B cell (primary cell): ENCODE data around the gene TSPAN18. TPM values are rescaled to one million over a fixed set of nuclear protein-coding genes. Genes with fewer than 3 reads are reported as not detected.

ENCODE experiments used
- ATAC-seq: fragments of 200-7000 bp; cut with Tn5 transposase; one replicate; pipeline ENCODE4 v1.10.0; 2021; ENCODE audit warnings: low read depth, mild to moderate bottlenecking, moderate number of reproducible peaks, moderate library complexity
- CTCF ChIA-PET: fragments of 350-600 bp; sonication (Branson Sonifier 250); formaldehyde crosslinking; loops from one replicate; lab custom pipeline; 2021; ENCODE audit warnings: antibody characterized with exemption, inconsistent platforms; lab: Charles Lee
- POLR2A ChIA-PET: fragments of 350-600 bp; sonication (Branson Sonifier 250); formaldehyde crosslinking; loops from one replicate; lab custom pipeline; 2021; ENCODE audit warnings: antibody characterized with exemption; lab: Charles Lee
- DNase-seq: peaks from one replicate; pipeline ENCODE4 v3.0.0; 2013
- H2AFZ ChIP-seq: 2 replicates; pipeline ENCODE4 v1.6.1; 2012; ENCODE audit warnings: mild to moderate bottlenecking, low read depth, low read length; ENCODE audit not compliant: insufficient read depth, poor library complexity, severe bottlenecking
- H3K27ac ChIP-seq, 2 donors: 1 replicate in 1 of 2; 2 replicates in 1 of 2; pipeline ENCODE4 v1.5.1; 2012 to 2013; ENCODE audit warnings: low read length in 2 of 2, mild to moderate bottlenecking in 2 of 2, moderate library complexity in 1 of 2
- H3K27me3 ChIP-seq, 4 experiments: fragments of 200-600 bp in 1 of 4; sonication (generic) in 1 of 4; replicated peaks in 1 of 4; 1 replicate in 2 of 4; 2 replicates in 2 of 4; pipeline versions ENCODE4 v1.6.1 to v1.7.0; 2013 to 2016; ENCODE audit warnings: low read length in 3 of 4, mild to moderate bottlenecking in 2 of 4, mixed read lengths in 1 of 4, moderate library complexity in 1 of 4; ENCODE audit not compliant: insufficient read depth in 4 of 4, control insufficient read depth in 3 of 4; ENCODE audit errors: control extremely low read depth in 1 of 4
- H3K36me3 ChIP-seq, 2 experiments: replicated peaks in 1 of 2; 1 replicate in 1 of 2; 2 replicates in 1 of 2; pipeline versions ENCODE4 v1.6.1 to v1.7.1; 2013; ENCODE audit warnings: low read length in 1 of 2; ENCODE audit not compliant: insufficient read depth in 2 of 2, control insufficient read depth in 1 of 2; ENCODE audit errors: control extremely low read depth in 1 of 2, extremely low read depth in 1 of 2
- H3K4me1 ChIP-seq, 2 donors: fragments of 200-600 bp in 1 of 2; sonication (generic) in 1 of 2; 1 replicate in 1 of 2; 2 replicates in 1 of 2; pipeline versions ENCODE4 v1.5.1 to v1.6.1; 2013 to 2017; ENCODE audit warnings: low read length in 2 of 2; ENCODE audit not compliant: control insufficient read depth in 2 of 2, insufficient read depth in 2 of 2
- H3K4me2 ChIP-seq: replicated peaks from 2 replicates; pipeline ENCODE3; 2012; ENCODE audit warnings: mild to moderate bottlenecking, low read depth, low read length; ENCODE audit not compliant: poor library complexity, severe bottlenecking
- H3K4me3 ChIP-seq, 5 experiments: fragments of 200-600 bp in 1 of 5; sonication (generic) in 1 of 5; 1 replicate in 3 of 5; 2 replicates in 2 of 5; pipeline versions ENCODE4 v1.5.1 to v1.7.0; 2011 to 2016; ENCODE audit warnings: low read length in 4 of 5, mild to moderate bottlenecking in 4 of 5, low read depth in 2 of 5, control low read depth in 1 of 5, moderate library complexity in 1 of 5; ENCODE audit not compliant: insufficient read depth in 1 of 5; ENCODE audit errors: control extremely low read depth in 1 of 5, extremely low read depth in 1 of 5
- H3K79me2 ChIP-seq: fragments of 200-600 bp; sonication (generic); one replicate; pipeline ENCODE4 v1.6.0; 2016; ENCODE audit warnings: low read length; ENCODE audit not compliant: control insufficient read depth, insufficient read depth
- H3K9ac ChIP-seq: fragments of 200-600 bp; sonication (generic); 2 replicates; pipeline ENCODE4 v1.6.1; 2017; ENCODE audit warnings: mild to moderate bottlenecking, low read length, moderate library complexity
- H3K9me3 ChIP-seq, 3 donors: one replicate each; pipeline versions ENCODE4 v1.6.1 to v1.7.1; 2013; ENCODE audit warnings: low read length in 2 of 3; ENCODE audit not compliant: control insufficient read depth in 2 of 3, insufficient read depth in 1 of 3; ENCODE audit errors: control extremely low read depth in 1 of 3
- H4K20me1 ChIP-seq: 2 replicates; pipeline ENCODE4 v1.6.0; 2012; ENCODE audit warnings: mild to moderate bottlenecking, low read length; ENCODE audit not compliant: insufficient read depth, control insufficient read depth, poor library complexity, severe bottlenecking
- H3K27ac Mint-ChIP-seq: one replicate; pipeline ENCODE4 v1.8.0; 2021; ENCODE audit warnings: mixed read lengths
- H3K27me3 Mint-ChIP-seq: one replicate; pipeline ENCODE4 v1.8.0; 2021; ENCODE audit warnings: mixed read lengths
- H3K4me1 Mint-ChIP-seq: one replicate; pipeline ENCODE4 v1.8.0; 2021; ENCODE audit warnings: mixed read lengths
- H3K4me3 Mint-ChIP-seq: one replicate; pipeline ENCODE4 v1.8.0; 2021; ENCODE audit warnings: mixed read lengths
- H3K9me3 Mint-ChIP-seq: one replicate; pipeline ENCODE4 v1.8.0; 2022; ENCODE audit warnings: mixed read lengths; ENCODE audit not compliant: insufficient read depth
- EZH2 ChIP-seq: IDR thresholded peaks from 2 replicates; pipeline ENCODE4 v1.6.1; 2012; ENCODE audit warnings: borderline replicate concordance, low read depth, mild to moderate bottlenecking, moderate library complexity, low read length; ENCODE audit not compliant: insufficient read depth, poor library complexity, severe bottlenecking
- WGBS: methylation state at CpG from one replicate; pipeline ENCODE4 v1.1.5; 2013; ENCODE audit warnings: missing lambda C conversion rate; ENCODE audit not compliant: insufficient coverage; 5-methylcytosine and 5-hydroxymethylcytosine counted together
- intact Hi-C: fragments of 100-400 bp; cut with micrococcal nuclease; formaldehyde crosslinking; loops from one replicate; pipeline ENCODE4 v1.10.0; 2022
- polyA plus RNA-seq: library from polyadenylated mRNA; depleted of rRNA; stranded (reverse); fragments of >200 nt; gene quantifications from 2 replicates; pipeline ENCODE4 v1.2.3, GENCODE V29; 2012
- total RNA-seq, 2 donors: library from RNA; stranded (reverse); fragments of 120-200 nt in 1 of 2; gene quantifications; 1 replicate in 1 of 2; 2 replicates in 1 of 2; pipeline versions ENCODE4 v1.2.3 to v1.2.4, GENCODE V29; 2013 to 2022
- TF ChIP-seq, protein P1 (sequence below): fragments of 200-600 bp; IDR thresholded peaks from one replicate; pipeline ENCODE4 v1.8.0; 2022; ENCODE audit warnings: antibody characterized with exemption, mild to moderate bottlenecking

The TSPAN18 gene
- total and polyA plus RNA-seq, 2 donors (not counting 1 experiment from before 2014, with no cell fraction given), result 0.75 to 2.0 TPM

DNA sequence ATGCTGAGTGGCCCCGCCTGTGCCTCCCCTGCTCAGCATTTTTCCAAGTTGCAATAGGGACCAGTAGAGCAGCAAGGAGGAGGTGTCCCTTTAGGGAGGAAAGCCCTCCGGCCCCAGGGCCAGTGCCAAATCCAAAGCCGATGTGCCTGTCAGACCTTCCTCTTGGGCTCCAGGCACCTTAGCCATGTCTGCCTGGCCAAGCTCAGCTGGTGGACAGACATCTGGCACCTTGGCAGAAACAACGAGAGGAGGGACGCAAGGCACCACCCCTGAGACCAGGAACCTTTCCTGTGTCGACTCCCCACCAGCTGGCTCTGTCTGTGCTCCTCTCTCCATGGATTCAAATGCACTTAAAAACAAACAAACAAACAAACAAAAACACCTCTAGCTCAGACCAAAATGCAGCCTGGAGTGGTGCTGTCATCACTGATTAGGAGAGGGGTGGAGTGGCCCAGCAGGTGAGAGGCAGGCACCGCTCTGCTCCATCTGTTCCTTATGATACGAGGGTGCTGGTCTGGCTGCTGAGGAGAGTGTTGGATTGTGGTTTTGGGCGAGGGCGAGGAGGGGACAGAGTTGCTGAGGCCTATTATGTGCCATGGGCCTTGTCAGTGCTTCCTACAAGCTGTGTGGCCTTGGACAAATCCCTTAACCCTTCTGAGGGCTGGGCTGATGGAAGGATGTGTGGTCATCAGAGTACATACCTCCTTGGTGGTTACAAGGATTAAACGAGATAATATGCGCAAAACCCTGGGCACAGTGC lies 177.7 kb downstream of the TSPAN18 start:
- H3K4me3 ChIP-seq, result no peak overlapping the region
- no peak overlapping the region for H3K4me2 ChIP-seq
- POLR2A ChIA-PET, result no interaction called here
- DNase-seq (no peak), ATAC-seq (no peak)
- Mint-ChIP-seq H3K27ac (no peak overlapping the region), H3K9me3 (no peaks in the 10 kb centered on the region), H3K27me3 (no peaks in the 10 kb centered on the region), H3K4me1 (peaks cover 14% of the 10 kb centered on the region), H3K4me3 (no peak overlapping the region)
- no peaks in the 10 kb centered on the region for H4K20me1 ChIP-seq
- H3K4me1 ChIP-seq, result peaks cover 0 to 9% of the 10 kb centered on the region in 2 donors
- no peaks in the 10 kb centered on the region for H3K79me2 ChIP-seq
- CTCF ChIA-PET, result no interaction called here
- no peak overlapping the region for H3K27ac ChIP-seq
- H2AFZ ChIP-seq, result no peak overlapping the region
- WGBS, result over 99% methylated on average over 9 of the region's 12 CpGs
- no peaks in the 10 kb centered on the region for H3K36me3 ChIP-seq
- intact Hi-C loops, result no loop called here
- H3K9me3 ChIP-seq, result peaks cover 0 to 4% (median 0%) of the 10 kb centered on the region in 3 donors
- no peak overlapping the region for H3K9ac ChIP-seq
- TF ChIP-seq, protein P1, sequence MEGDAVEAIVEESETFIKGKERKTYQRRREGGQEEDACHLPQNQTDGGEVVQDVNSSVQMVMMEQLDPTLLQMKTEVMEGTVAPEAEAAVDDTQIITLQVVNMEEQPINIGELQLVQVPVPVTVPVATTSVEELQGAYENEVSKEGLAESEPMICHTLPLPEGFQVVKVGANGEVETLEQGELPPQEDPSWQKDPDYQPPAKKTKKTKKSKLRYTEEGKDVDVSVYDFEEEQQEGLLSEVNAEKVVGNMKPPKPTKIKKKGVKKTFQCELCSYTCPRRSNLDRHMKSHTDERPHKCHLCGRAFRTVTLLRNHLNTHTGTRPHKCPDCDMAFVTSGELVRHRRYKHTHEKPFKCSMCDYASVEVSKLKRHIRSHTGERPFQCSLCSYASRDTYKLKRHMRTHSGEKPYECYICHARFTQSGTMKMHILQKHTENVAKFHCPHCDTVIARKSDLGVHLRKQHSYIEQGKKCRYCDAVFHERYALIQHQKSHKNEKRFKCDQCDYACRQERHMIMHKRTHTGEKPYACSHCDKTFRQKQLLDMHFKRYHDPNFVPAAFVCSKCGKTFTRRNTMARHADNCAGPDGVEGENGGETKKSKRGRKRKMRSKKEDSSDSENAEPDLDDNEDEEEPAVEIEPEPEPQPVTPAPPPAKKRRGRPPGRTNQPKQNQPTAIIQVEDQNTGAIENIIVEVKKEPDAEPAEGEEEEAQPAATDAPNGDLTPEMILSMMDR, result no peak
- no peak for TF ChIP-seq EZH2
- peaks cover 0 to 5% (median 0%) of the 10 kb centered on the region in 4 experiments for H3K27me3 ChIP-seq

DNA sequence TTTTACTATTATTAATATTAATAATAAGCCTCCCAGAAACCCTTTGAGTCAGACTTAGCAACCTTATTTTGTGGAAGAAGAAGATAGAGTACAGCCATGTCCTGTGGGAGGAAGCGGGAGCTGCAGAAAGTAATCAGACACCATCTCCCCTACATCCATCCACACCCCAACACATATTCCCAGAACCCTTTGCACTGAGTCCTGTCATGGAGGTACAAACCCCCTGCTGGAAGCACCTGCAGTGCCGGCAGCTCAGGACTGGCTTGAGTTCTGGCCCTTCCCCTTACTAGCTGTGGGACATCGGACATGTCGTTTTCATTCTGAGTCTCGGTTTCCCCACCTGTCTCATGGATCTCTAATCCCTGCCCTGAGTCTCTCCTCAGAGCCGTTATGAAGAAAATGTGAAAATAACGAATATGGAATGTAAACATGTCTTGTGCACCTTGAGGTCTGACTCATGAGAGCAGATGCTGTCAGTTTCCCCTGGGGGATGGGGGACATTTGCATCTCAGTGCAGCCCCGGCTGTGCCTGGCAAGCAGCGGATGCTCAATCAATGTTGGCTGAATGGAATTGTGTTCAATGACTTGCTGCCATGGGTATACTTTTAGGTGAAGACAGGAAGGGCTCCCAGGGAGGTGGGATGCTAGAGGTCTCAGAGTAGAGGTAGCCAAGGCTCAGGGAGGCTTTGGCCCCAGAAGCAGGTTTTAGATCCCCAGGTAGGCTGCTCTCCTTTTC lies 178.5 kb downstream of the TSPAN18 start:
- Mint-ChIP-seq H3K27me3 (no peaks in the 10 kb centered on the region), H3K4me1 (peaks cover 14% of the 10 kb centered on the region)

More for the DNA sequence above, 178.5 kb downstream of the TSPAN18 start:
- ATAC-seq (peak; percentile 87), DNase-seq (peak; percentile 33)
- Histone ChIP-seq H3K9ac (no peak overlapping the region), H3K4me1 (peaks cover 0 to 9% of the 10 kb centered on the region in 2 donors), H3K36me3 (no peaks in the 10 kb centered on the region), H2AFZ (no peak overlapping the region), H3K9me3 (no peaks in the 10 kb centered on the region), H4K20me1 (no peaks in the 10 kb centered on the region), H3K79me2 (no peaks in the 10 kb centered on the region), H3K27me3 (peaks cover 0 to 5% (median 0%) of the 10 kb centered on the region in 4 experiments), H3K27ac (no peak overlapping the region), H3K4me2 (no peak overlapping the region), H3K4me3 (no peak overlapping the region)
- no peak overlapping the region for H3K27ac Mint-ChIP-seq
- no peak for TF ChIP-seq EZH2
- TF ChIP-seq, protein P1, result no peak
- intact Hi-C loops, result no loop called here
- 71% methylated on average over 6 of the region's 9 CpGs for WGBS
- no peak overlapping the region for H3K4me3 Mint-ChIP-seq
- H3K9me3 Mint-ChIP-seq, result no peaks in the 10 kb centered on the region
- ChIA-PET POLR2A (no interaction called here), CTCF (interaction anchor here (1.7 kb wide), 1 partner anchor 198 kb away, joined by 5 read pairs; no protein-coding TSS in a partner anchor)
